HG03521 (cell line): ENCODE results near the gene TSC22D1.

ENCODE experiments used
- ATAC-seq: cut with Tn5 transposase; IDR thresholded peaks from one replicate; pipeline ENCODE4 v1.9.1; 2021; ENCODE audit warnings: mild to moderate bottlenecking, moderate library complexity; ENCODE audit not compliant: unreplicated experiment

Gene TSC22D1

GRCh38 chr13:44389060-44389666 lies 187.0 kb downstream of the TSC22D1 start:
- ATAC-seq, result no peak

- no peak for ATAC-seq
These were observed 187.6 kb downstream of the TSC22D1 start for GRCh38 chr13:44388427-44389059.

GRCh38 chr13:44386913-44387556 lies 189.1 kb downstream of the TSC22D1 start:
- ATAC-seq, result no peak

- ATAC-seq, result no peak
These were observed 190.3 kb downstream of the TSC22D1 start for GRCh38 chr13:44385847-44386246.

GRCh38 chr13:44385401-44385800 lies 190.7 kb downstream of the TSC22D1 start:
- ATAC-seq, result no peak

GRCh38 chr13:44384778-44385177 lies 191.4 kb downstream of the TSC22D1 start:
- no peak for ATAC-seq

GRCh38 chr13:44383945-44384344 lies 192.2 kb downstream of the TSC22D1 start:
- no peak for ATAC-seq

GRCh38 chr13:44382635-44383145 lies 193.4 kb downstream of the TSC22D1 start:
- ATAC-seq, result no peak
